Measurements from ENCODE around the gene RUNX1.
"Not testable (repeated sequence)": the region's sequence is repeated elsewhere in the genome, so short reads cannot be mapped to it uniquely, and the experiment has no call there.

RUNX1 gene

GRCh38 chr21:34956416-34957316 lies 92.4 kb downstream of the RUNX1 start:
- H3K27me3 Mint-ChIP-seq, result no peaks in the 10 kb centered on the region
- H3K27ac Mint-ChIP-seq, result peak overlapping the region; percentile 17
- H3K4me3 Mint-ChIP-seq, result no peak overlapping the region
- H3K4me1 Mint-ChIP-seq (ENCODE audit: low read depth), result peaks cover 81% of the 10 kb centered on the region
- peaks cover 31% of the 10 kb centered on the region for H3K36me3 Mint-ChIP-seq (ENCODE audit: low read depth)
- H3K9me3 Mint-ChIP-seq, result peaks cover 7% of the 10 kb centered on the region

GRCh38 chr21:34953950-34954349 lies 95.2 kb downstream of the RUNX1 start:
- no peak overlapping the region for H3K4me3 Mint-ChIP-seq
- no peaks in the 10 kb centered on the region for H3K27me3 Mint-ChIP-seq
- H3K27ac Mint-ChIP-seq, result no peak overlapping the region
- H3K4me1 Mint-ChIP-seq (ENCODE audit: low read depth), result peaks cover 80% of the 10 kb centered on the region
- peaks cover 7% of the 10 kb centered on the region for H3K9me3 Mint-ChIP-seq
- peaks cover 26% of the 10 kb centered on the region for H3K36me3 Mint-ChIP-seq (ENCODE audit: low read depth)

DNA sequence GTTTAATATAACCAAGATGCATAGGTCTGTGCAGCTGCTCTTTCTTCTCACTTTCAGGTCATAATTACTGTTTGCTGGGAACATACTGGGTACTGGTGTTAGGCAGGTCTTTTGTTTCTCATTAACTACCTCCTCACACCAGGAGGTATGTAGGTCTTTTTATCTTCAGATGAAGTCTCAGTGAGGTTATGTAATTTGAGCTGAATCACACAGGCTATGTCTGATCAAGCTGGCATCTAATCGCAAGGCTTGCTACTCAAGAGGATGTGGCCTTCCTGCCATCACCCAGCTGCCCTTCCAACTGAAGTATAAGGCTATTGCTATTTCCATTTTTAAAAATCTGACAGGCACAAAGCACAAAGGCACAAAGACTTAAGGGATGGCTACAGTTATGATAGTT lies 96.4 kb downstream of the RUNX1 start:
- H3K27me3 Mint-ChIP-seq, result no peaks in the 10 kb centered on the region
- peaks cover 26% of the 10 kb centered on the region for H3K36me3 Mint-ChIP-seq (ENCODE audit: low read depth)
- peaks cover 86% of the 10 kb centered on the region for H3K4me1 Mint-ChIP-seq (ENCODE audit: low read depth)
- H3K4me3 Mint-ChIP-seq, result no peak overlapping the region
- no peak overlapping the region for H3K27ac Mint-ChIP-seq
- peaks cover 7% of the 10 kb centered on the region for H3K9me3 Mint-ChIP-seq

- H3K9me3 Mint-ChIP-seq, H3K4me3 Mint-ChIP-seq, H3K27me3 Mint-ChIP-seq, H3K27ac Mint-ChIP-seq: not testable (repeated sequence)
- Mint-ChIP-seq H3K36me3 (ENCODE audit: low read depth) (peaks cover 23% of the 10 kb centered on the region), H3K4me1 (ENCODE audit: low read depth) (peaks cover 86% of the 10 kb centered on the region)
Measured at GRCh38 chr21:34951868-34952267, 97.2 kb downstream of the RUNX1 start.

GRCh38 chr21:34950980-34951379 lies 98.1 kb downstream of the RUNX1 start:
- no peaks in the 10 kb centered on the region for H3K27me3 Mint-ChIP-seq
- peaks cover 17% of the 10 kb centered on the region for H3K36me3 Mint-ChIP-seq (ENCODE audit: low read depth)
- H3K4me1 Mint-ChIP-seq (ENCODE audit: low read depth), result peaks cover 89% of the 10 kb centered on the region
- peaks cover 3% of the 10 kb centered on the region for H3K9me3 Mint-ChIP-seq
- H3K27ac Mint-ChIP-seq, result no peak overlapping the region
- H3K4me3 Mint-ChIP-seq, result no peak overlapping the region

DNA sequence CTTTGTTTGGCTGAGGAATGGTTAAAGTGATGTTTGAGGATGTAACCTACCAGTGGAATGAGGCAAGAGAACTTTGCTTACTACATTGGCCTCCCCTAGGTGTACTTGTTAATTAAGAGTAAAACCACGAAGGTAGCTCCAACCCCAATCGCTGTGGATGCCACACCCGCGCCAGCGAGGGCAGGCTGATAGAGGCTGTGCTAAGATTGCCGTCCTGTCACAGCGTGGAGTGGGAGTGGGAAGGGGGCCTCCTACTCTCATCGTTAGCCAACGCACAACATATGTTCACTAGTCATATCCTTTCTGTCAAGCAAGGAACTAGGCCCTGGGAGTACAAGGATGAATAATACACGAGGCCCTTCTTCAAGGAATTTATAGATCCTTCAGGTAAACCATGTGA lies 99.6 kb downstream of the RUNX1 start:
- H3K36me3 Mint-ChIP-seq (ENCODE audit: low read depth), result peaks cover 9% of the 10 kb centered on the region
- H3K4me3 Mint-ChIP-seq, result no peak overlapping the region
- H3K9me3 Mint-ChIP-seq, result peaks cover 3% of the 10 kb centered on the region
- H3K27me3 Mint-ChIP-seq, result no peaks in the 10 kb centered on the region
- peaks cover 91% of the 10 kb centered on the region for H3K4me1 Mint-ChIP-seq (ENCODE audit: low read depth)
- no peak overlapping the region for H3K27ac Mint-ChIP-seq

GRCh38 chr21:34949030-34949429 lies 100.1 kb downstream of the RUNX1 start:
- Mint-ChIP-seq H3K9me3 (peaks cover 3% of the 10 kb centered on the region), H3K4me3 (no peak overlapping the region), H3K36me3 (ENCODE audit: low read depth) (peaks cover 8% of the 10 kb centered on the region), H3K27me3 (no peaks in the 10 kb centered on the region), H3K4me1 (ENCODE audit: low read depth) (peaks cover 93% of the 10 kb centered on the region), H3K27ac (peak overlapping the region; percentile 79)

DNA sequence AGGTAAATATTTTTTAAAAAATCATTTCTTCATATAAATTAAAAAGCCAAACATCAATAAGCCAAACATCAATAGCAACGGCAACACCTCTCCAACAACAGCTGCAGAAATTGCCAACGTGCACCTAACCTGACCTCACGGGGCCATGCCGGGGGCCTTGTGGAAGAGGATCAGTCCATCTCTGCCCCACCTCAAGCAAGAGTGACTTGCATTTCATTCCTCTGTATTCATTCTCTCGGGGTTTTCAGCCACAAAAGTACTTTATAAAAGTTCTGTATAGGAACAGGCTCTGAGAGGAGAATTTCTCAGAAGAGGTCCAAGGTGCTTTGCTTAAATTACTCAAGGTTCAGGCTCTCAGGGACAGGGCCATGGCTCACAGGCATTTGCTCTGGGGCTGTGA lies 100.9 kb downstream of the RUNX1 start:
- no peak overlapping the region for H3K4me3 Mint-ChIP-seq
- H3K4me1 Mint-ChIP-seq (ENCODE audit: low read depth), result peaks cover 93% of the 10 kb centered on the region
- peaks cover 3% of the 10 kb centered on the region for H3K9me3 Mint-ChIP-seq
- peaks cover 8% of the 10 kb centered on the region for H3K36me3 Mint-ChIP-seq (ENCODE audit: low read depth)
- no peaks in the 10 kb centered on the region for H3K27me3 Mint-ChIP-seq
- peak overlapping the region; percentile 79 for H3K27ac Mint-ChIP-seq

DNA sequence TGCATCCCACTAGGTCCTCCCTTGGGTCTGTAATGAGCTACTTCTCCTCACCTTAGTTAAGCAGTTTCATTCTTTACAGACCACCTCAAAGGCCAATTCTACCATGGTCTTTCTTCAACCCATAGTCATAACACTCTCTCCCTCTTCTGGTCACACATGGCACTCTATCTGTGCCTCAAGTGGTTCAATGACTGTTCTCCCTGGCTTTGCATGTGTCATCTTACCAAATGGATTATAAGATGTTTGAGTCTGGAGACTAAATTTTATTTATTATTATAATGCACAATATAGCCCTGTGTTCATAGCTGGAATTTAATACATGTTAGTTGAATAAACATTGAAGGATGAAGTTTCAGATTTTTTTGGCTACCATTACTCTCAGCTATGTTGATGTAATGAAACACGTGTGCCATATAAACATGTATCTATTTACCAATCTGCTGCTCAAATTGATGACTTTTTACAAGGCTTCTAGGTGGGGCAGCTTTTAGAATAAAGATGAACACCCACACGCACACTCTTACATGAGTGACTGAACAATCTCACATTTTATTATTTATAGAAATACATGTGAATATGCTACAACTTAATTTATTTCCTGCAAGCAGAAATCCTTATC lies 102.1 kb downstream of the RUNX1 start:
- H3K4me3 Mint-ChIP-seq, result peak overlapping the region; percentile 75
- H3K36me3 Mint-ChIP-seq (ENCODE audit: low read depth), result peaks cover 8% of the 10 kb centered on the region
- peak overlapping the region; percentile 99 for H3K27ac Mint-ChIP-seq
- peaks cover 3% of the 10 kb centered on the region for H3K9me3 Mint-ChIP-seq
- H3K27me3 Mint-ChIP-seq, result no peaks in the 10 kb centered on the region
- H3K4me1 Mint-ChIP-seq (ENCODE audit: low read depth), result peaks cover 95% of the 10 kb centered on the region

GRCh38 chr21:34946385-34946840 lies 102.7 kb downstream of the RUNX1 start:
- Mint-ChIP-seq H3K27ac (peak overlapping the region; percentile 99), H3K4me1 (ENCODE audit: low read depth) (peaks cover 95% of the 10 kb centered on the region), H3K36me3 (ENCODE audit: low read depth) (peaks cover 4% of the 10 kb centered on the region), H3K9me3 (no peaks in the 10 kb centered on the region), H3K27me3 (no peaks in the 10 kb centered on the region), H3K4me3 (peak overlapping the region; percentile 75)

DNA sequence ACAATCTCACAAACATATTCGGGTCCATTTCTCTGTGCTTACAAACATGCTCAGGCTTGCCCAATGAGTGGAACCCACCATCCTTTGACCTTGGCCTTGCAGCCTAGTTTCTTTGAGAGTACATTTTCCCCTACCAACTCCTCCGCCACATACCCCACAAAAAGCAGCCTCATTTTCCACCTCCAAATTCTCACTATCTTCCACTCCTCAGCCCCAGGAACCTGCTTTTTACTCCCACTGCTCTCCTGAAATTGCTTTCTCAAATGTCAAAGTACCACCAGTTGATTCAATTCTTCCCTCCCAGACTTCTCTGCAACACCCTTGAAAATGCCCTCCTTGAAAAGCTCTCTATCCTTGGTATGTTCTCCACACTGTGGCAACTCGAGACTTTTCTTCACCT lies 103.8 kb downstream of the RUNX1 start:
- no peaks in the 10 kb centered on the region for H3K27me3 Mint-ChIP-seq
- peak overlapping the region; percentile 75 for H3K4me3 Mint-ChIP-seq
- peak overlapping the region; percentile 99 for H3K27ac Mint-ChIP-seq
- H3K4me1 Mint-ChIP-seq (ENCODE audit: low read depth), result peaks cover 97% of the 10 kb centered on the region
- H3K9me3 Mint-ChIP-seq, result no peaks in the 10 kb centered on the region
- peaks cover 4% of the 10 kb centered on the region for H3K36me3 Mint-ChIP-seq (ENCODE audit: low read depth)

DNA sequence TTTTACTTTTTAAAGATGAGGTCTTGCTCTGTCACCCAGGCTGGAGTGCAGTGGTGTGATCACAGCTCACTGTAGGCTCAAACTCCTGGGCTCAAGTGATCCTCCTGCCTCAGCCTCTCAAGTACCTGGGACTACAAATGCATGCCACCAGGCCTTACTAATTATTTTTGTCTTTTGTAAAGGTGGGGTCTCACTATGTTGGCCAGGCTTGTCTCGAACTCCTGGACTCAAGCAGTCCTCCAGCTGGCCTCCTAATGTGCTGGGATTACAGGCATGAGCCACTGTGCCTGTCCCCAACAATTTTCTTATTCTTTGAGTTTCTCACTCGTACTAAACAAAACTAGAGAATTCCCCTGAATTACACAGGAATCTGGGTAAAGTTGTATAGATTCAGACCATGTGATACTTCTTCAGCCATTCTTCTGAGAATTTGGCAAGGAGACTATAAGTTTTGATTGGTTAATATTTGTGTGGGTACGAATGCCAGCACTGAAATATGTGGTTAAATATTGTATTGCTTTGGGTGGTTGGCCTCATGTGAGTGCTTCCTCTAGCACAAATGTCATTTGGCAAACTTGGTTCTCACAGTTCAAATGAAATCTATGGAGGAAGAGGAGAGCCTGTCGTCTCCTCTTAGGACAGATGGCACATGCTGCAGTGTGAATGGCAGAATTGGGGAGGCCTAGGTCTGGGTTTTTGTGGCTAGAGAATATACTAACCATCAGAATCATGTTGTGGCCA lies 104.9 kb downstream of the RUNX1 start:
- Mint-ChIP-seq H3K27me3 (no peaks in the 10 kb centered on the region), H3K9me3 (no peaks in the 10 kb centered on the region), H3K27ac (peak overlapping the region; percentile 99), H3K4me3 (peak overlapping the region; percentile 24), H3K4me1 (ENCODE audit: low read depth) (peaks cover 100% of the 10 kb centered on the region), H3K36me3 (ENCODE audit: low read depth) (peaks cover 4% of the 10 kb centered on the region)

DNA sequence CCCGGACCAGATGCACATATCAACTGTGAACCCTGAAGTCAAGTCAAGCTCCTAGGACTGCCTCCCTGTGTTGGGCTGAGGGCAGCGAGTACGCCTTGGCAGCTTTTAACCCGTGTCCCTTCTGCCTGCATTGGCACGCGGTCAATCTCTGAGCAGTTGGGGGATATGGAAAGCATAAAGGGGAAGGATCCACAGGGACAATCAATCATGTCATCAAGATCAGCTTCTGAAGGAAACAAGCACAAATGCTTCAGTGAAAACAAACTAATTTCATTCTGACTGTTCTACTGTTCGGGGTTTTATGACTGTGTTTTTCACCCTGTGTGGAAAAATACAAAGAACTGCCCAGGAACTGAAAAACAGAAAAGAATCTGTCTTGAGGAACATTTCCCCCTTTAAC lies 106.2 kb downstream of the RUNX1 start:
- peaks cover 100% of the 10 kb centered on the region for H3K4me1 Mint-ChIP-seq (ENCODE audit: low read depth)
- no peaks in the 10 kb centered on the region for H3K27me3 Mint-ChIP-seq
- peak overlapping the region; percentile 99 for H3K27ac Mint-ChIP-seq
- H3K4me3 Mint-ChIP-seq, result peak overlapping the region; percentile 68
- peaks cover 4% of the 10 kb centered on the region for H3K36me3 Mint-ChIP-seq (ENCODE audit: low read depth)
- H3K9me3 Mint-ChIP-seq, result no peaks in the 10 kb centered on the region

GRCh38 chr21:34941162-34941561 lies 107.9 kb downstream of the RUNX1 start:
- Mint-ChIP-seq H3K9me3 (no peaks in the 10 kb centered on the region), H3K4me1 (ENCODE audit: low read depth) (peaks cover 100% of the 10 kb centered on the region), H3K4me3 (no peak overlapping the region), H3K27me3 (no peaks in the 10 kb centered on the region), H3K27ac (peak overlapping the region; percentile 23), H3K36me3 (ENCODE audit: low read depth) (peaks cover 4% of the 10 kb centered on the region)

Measured in stimulated activated naive CD8-positive, alpha-beta T cell treated with anti-CD3 and anti-CD28 coated beads, Interleukin-15, Interleukin-2, amounts not matched to agents 100 ng/mL and 50 ng/mL, for 24 hours (primary cell).